ENCODE data around the gene CASQ1.

CASQ1 gene

GRCh38 chr1:160226623-160227022 lies 36.2 kb downstream of the CASQ1 start:
- no peak for DNase-seq (ENCODE audit: low read depth in 2 of 2)

GRCh38 chr1:160227034-160227433 lies 36.7 kb downstream of the CASQ1 start:
- no peak for DNase-seq (ENCODE audit: low read depth in 2 of 2)

GRCh38 chr1:160227561-160227960 lies 37.2 kb downstream of the CASQ1 start:
- no peak for DNase-seq (ENCODE audit: low read depth in 2 of 2)

- DNase-seq (ENCODE audit: low read depth in 2 of 2), result no peak
These were observed 38.1 kb downstream of the CASQ1 start for GRCh38 chr1:160228431-160228830.

- no peak for DNase-seq (ENCODE audit: low read depth in 2 of 2)
These were observed 42.5 kb downstream of the CASQ1 start for GRCh38 chr1:160232911-160233310.

GRCh38 chr1:160236806-160237205 lies 46.4 kb downstream of the CASQ1 start:
- no peak for DNase-seq (ENCODE audit: low read depth in 2 of 2)

- no peak for DNase-seq (ENCODE audit: low read depth in 2 of 2)
These were observed 47.2 kb downstream of the CASQ1 start for GRCh38 chr1:160237558-160237957.

- no peak for DNase-seq (ENCODE audit: low read depth in 2 of 2)
These were observed 48.0 kb downstream of the CASQ1 start for GRCh38 chr1:160238408-160238807.

GRCh38 chr1:160239582-160240299 lies 49.4 kb downstream of the CASQ1 start:
- DNase-seq (ENCODE audit: low read depth in 2 of 2), result no peak

GRCh38 chr1:160243767-160244166 lies 53.4 kb downstream of the CASQ1 start:
- DNase-seq (ENCODE audit: low read depth in 2 of 2), result no peak

GRCh38 chr1:160244209-160244608 lies 53.8 kb downstream of the CASQ1 start:
- DNase-seq (ENCODE audit: low read depth in 2 of 2), result no peak

GRCh38 chr1:160245434-160245833 lies 55.1 kb downstream of the CASQ1 start:
- DNase-seq (ENCODE audit: low read depth in 2 of 2), result no peak

GRCh38 chr1:160247053-160247452 lies 56.7 kb downstream of the CASQ1 start:
- DNase-seq (ENCODE audit: low read depth in 2 of 2), result no peak

- DNase-seq (ENCODE audit: low read depth in 2 of 2), result no peak
These were observed 60.6 kb downstream of the CASQ1 start for GRCh38 chr1:160251011-160251410.

All from stimulated activated CD8-positive, alpha-beta memory T cell treated with anti-CD3 and anti-CD28 coated beads, Interleukin-15, amount 100 ng/mL, for 48 hours (primary cell).